Uterus (tissue), 4 donors: ENCODE measurements around the gene OGDHL. TPM values are rescaled to one million over a fixed set of nuclear protein-coding genes. Genes with fewer than 3 reads are reported as not detected.

Experiments used
- DNase-seq, 2 donors: peaks; one replicate each; pipeline ENCODE4 v3.0.0-alpha.2; 2019 to 2020
- H3K27ac ChIP-seq, 2 donors: fragments of 200-600 bp; sonication (generic); 1 replicate in 1 of 2; 2 replicates in 1 of 2; pipeline ENCODE4 v1.5.1; 2016 to 2018
- H3K27me3 ChIP-seq, 2 donors: fragments of 200-600 bp; sonication (generic); one replicate each; pipeline ENCODE4 v1.5.1; 2018 to 2019; ENCODE audit warnings: control low read depth in 1 of 2
- H3K36me3 ChIP-seq, 2 donors: fragments of 200-600 bp; sonication (generic); one replicate each; pipeline ENCODE4 v1.5.1; 2019; ENCODE audit warnings: control low read depth in 1 of 2
- H3K4me1 ChIP-seq, 2 donors: fragments of 200-600 bp; sonication (generic); one replicate each; pipeline ENCODE4 v1.5.1; 2018 to 2019; ENCODE audit warnings: control low read depth in 1 of 2
- H3K4me3 ChIP-seq, 2 donors: fragments of 200-600 bp; sonication (generic); 1 replicate in 1 of 2; 2 replicates in 1 of 2; pipeline ENCODE4 v1.5.1; 2018 to 2019; ENCODE audit warnings: mild to moderate bottlenecking in 1 of 2
- H3K9me3 ChIP-seq, 2 donors: fragments of 200-600 bp; sonication (generic); one replicate each; pipeline ENCODE4 v1.5.1; 2019; ENCODE audit warnings: control low read depth in 1 of 2
- CTCF ChIP-seq, 4 experiments: fragments of 200-600 bp in 2 of 4; fragments of 450-650 bp in 2 of 4; sonication (generic) in 2 of 4; IDR thresholded peaks; one replicate each; pipeline ENCODE4 v1.5.1; 2016 to 2019; ENCODE audit warnings: antibody characterized with exemption in 4 of 4, mild to moderate bottlenecking in 2 of 4, moderate library complexity in 1 of 4
- POLR2A ChIP-seq, 2 donors: fragments of 450-650 bp; IDR thresholded peaks; one replicate each; pipeline ENCODE4 v1.6.1; 2016; ENCODE audit warnings: antibody characterized with exemption in 2 of 2, mild to moderate bottlenecking in 1 of 2, moderate library complexity in 1 of 2
- intact Hi-C: fragments of 100-400 bp; cut with DNase I; formaldehyde crosslinking; loops from one replicate; pipeline ENCODE4 v1.15.1; 2023; ENCODE audit warnings: low total_unique reads
- total RNA-seq, 4 donors: library from RNA; depleted of rRNA in 3 of 4; stranded (reverse); fragments of >200 nt in 3 of 4; gene quantifications; one replicate each; pipeline versions ENCODE4 v1.1.0 to v1.2.4, GENCODE V29; 2014 to 2023
- donor health status: DM: yes; HTN: yes; CAD: no.

The OGDHL gene
- total RNA-seq, 4 donors from 2014 or later: 0.15 to 5.9 TPM; not detected in 2

DNA sequence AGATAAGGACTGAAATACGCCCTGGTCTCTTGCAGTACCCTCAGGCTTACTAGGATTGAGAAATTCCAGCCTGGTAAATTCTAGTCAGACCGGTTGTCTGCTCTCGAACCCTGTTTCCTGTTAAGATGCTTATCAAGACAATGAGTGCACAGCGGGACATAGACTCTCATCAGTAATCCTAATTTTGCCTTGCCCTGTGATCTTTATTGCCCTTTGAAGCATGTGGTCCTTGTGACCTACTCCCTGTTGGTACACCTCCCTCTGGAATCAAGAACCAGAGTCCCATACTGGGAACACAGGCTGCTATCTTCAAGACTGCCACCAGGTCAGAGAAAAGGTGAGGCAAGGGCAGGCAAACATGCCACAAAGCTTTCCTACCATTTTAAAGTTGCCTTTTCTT lies 75.5 kb downstream of the OGDHL start:
- no peaks in the 10 kb centered on the region for H3K36me3 ChIP-seq
- H3K27me3 ChIP-seq: no peaks in the 10 kb centered on the region
- H3K4me1 ChIP-seq: no peaks in the 10 kb centered on the region
- H3K27ac ChIP-seq: no peak overlapping the region
- no peak for DNase-seq
- H3K4me3 ChIP-seq: no peak overlapping the region
- intact Hi-C loops: no loop called here
- H3K9me3 ChIP-seq: no peaks in the 10 kb centered on the region
- TF ChIP-seq POLR2A (IDR thresholded peaks at IDR 0.05): no peak
- TF ChIP-seq CTCF (IDR thresholded peaks at IDR 0.05): no peak

Other genes starting within 250 kb of the OGDHL start
- gene ERCC6, start 223.2 kb downstream of the OGDHL start, total RNA-seq: 10 to 100 TPM in 2 of 4 donors, 1 to 10 TPM in 2; 7.9 to 25.1 (median 16.3) TPM
- under 1 TPM in 1 of 4 donors, not detected in 3; 0.07 TPM for gene SLC18A3, start 152.0 kb downstream of the OGDHL start, total RNA-seq
- gene CHAT, start 148.3 kb downstream of the OGDHL start, total RNA-seq: not detected
- gene C10orf53, start 82.7 kb downstream of the OGDHL start, total RNA-seq: not detected
- 10 to 100 TPM; 29.7 to 58.6 (median 44.3) TPM for gene PARG, start 179.7 kb upstream of the OGDHL start, total RNA-seq
- gene TIMM23B, start 179.7 kb upstream of the OGDHL start, total RNA-seq: 10 to 100 TPM in 3 of 4 donors, under 1 TPM in 1; 0.29 to 29.9 (median 23.5) TPM
- gene AGAP6, start 226.1 kb upstream of the OGDHL start, total RNA-seq: 10 to 100 TPM in 3 of 4 donors, 1 to 10 TPM in 1; 6.2 to 24.6 (median 18.8) TPM